GM18526 (cell line): ENCODE results near the gene USP16.

Experiments
- POLR2A ChIP-seq: IDR thresholded peaks from 3 replicates; pipeline ENCODE4 v1.6.1; 2011; ENCODE audit not compliant: insufficient read length; ENCODE audit errors: extremely low read depth

The USP16 gene

GRCh38 chr21:29022166-29022565 lies 2.3 kb upstream of the USP16 start:
- no peak for TF ChIP-seq POLR2A

GRCh38 chr21:29025328-29025713 lies 853 bp downstream of the USP16 start:
- TF ChIP-seq POLR2A = no peak

- no peak for TF ChIP-seq POLR2A
These were observed 5.1 kb downstream of the USP16 start for GRCh38 chr21:29029524-29029923.

GRCh38 chr21:29030909-29031308 lies 6.4 kb downstream of the USP16 start:
- TF ChIP-seq POLR2A = no peak

GRCh38 chr21:29033301-29033700 lies 8.8 kb downstream of the USP16 start:
- no peak for TF ChIP-seq POLR2A

- TF ChIP-seq POLR2A = no peak
These were observed 9.4 kb downstream of the USP16 start for GRCh38 chr21:29033871-29034270.

GRCh38 chr21:29034678-29035077 lies 10.2 kb downstream of the USP16 start:
- no peak for TF ChIP-seq POLR2A

GRCh38 chr21:29052224-29052623 lies 27.8 kb downstream of the USP16 start:
- no peak for TF ChIP-seq POLR2A

GRCh38 chr21:29053011-29053553 lies 28.6 kb downstream of the USP16 start:
- TF ChIP-seq POLR2A = no peak

- TF ChIP-seq POLR2A = no peak
These were observed 29.2 kb downstream of the USP16 start for GRCh38 chr21:29053656-29054055.

GRCh38 chr21:29055080-29055479 lies 30.6 kb downstream of the USP16 start:
- TF ChIP-seq POLR2A = no peak

- no peak for TF ChIP-seq POLR2A
These were observed 31.5 kb downstream of the USP16 start for GRCh38 chr21:29056005-29056404.

- TF ChIP-seq POLR2A = no peak
These were observed 32.1 kb downstream of the USP16 start for GRCh38 chr21:29056538-29057050.

- no peak for TF ChIP-seq POLR2A
These were observed 40.5 kb downstream of the USP16 start for GRCh38 chr21:29064850-29065481.

GRCh38 chr21:29072873-29073221 lies 48.4 kb downstream of the USP16 start:
- no peak for TF ChIP-seq POLR2A

GRCh38 chr21:29073222-29074006 lies 48.9 kb downstream of the USP16 start, which contains the start of gene CCT8:
Gene CCT8 (minus strand): TSS chr21:29073648. CDS start chr21:29073590, 58 bp downstream.
- TF ChIP-seq POLR2A = peak; percentile 95

- no peak for TF ChIP-seq POLR2A
These were observed 49.5 kb downstream of the USP16 start for GRCh38 chr21:29074007-29074376.

- no peak for TF ChIP-seq POLR2A
These were observed 50.3 kb downstream of the USP16 start for GRCh38 chr21:29074783-29075182.
